GM20431 (cell line): Measurements from ENCODE around the gene PRG2.
"Not testable (repeated sequence)": the region's sequence is repeated elsewhere in the genome, so short reads cannot be mapped to it uniquely, and the experiment has no call there.

ENCODE experiments used
- in situ Hi-C: fragments of 300-500 bp; cut with MseI, MboI; formaldehyde crosslinking; loops from one replicate; pipeline ENCODE4 v1.15.0; 2020; ENCODE audit warnings: low sequenced_read_pairs; ENCODE audit not compliant: unreplicated experiment

The PRG2 gene

DNA sequence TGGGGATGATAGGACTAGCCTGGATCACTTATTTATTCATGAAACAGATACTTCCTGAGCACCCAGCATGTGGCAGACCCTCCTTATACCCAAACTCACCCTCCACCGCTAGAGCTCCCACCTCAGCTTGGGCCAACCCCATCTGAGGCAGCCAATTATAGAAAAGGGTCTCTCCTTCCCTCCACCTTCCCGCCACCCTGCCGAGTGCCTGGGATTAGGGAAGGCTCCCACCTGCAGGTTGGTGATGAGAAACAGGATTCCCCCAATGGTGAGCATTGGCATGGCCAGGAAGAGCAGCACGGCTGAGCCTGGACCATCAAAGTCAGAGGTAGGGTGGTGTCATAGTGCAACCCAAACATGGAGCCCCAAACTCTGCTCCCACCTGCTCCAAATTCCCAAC, 30.6 kb upstream of the PRG2 start:
- in situ Hi-C loops = no loop called here

DNA sequence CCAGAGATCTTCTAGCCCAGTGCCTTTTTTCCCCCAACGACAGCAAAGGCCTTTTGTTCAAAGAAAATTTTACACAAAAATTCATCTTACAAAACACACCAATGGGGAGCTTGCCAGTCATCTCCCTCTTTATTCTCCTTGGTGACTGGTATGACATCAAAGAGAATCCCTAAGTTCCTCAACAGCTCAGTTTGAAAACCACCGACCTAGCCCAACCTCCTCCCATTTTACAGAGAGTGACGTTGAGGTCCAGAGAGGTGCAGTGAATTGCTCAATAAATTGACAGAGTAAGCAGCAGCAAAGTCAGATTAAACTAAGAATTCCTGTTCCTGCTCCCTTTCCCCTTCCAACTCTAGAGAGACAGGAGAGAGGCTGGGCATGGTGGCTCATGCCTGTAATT, 28.7 kb upstream of the PRG2 start:
- in situ Hi-C loops = no loop called here

DNA sequence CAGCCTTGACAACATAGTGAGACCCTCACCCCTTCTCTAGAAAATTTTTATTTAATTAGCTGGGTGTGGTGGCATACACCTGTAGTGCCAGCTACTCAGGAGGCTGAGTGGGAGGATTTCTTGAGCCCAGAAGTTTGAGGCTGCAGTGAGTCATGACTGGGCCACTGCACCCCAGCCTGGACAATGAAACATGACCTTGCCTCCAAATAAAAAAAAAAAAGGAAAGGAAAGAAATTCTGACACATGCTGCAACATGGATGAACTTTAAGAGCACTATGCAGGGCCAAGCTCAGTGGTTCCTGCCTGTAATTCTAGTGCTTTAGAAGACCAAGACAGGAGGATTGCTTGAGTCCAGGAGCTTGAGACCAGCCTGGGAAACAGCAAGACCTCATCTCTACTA, 27.7 kb upstream of the PRG2 start:
- in situ Hi-C loops = no loop called here

DNA sequence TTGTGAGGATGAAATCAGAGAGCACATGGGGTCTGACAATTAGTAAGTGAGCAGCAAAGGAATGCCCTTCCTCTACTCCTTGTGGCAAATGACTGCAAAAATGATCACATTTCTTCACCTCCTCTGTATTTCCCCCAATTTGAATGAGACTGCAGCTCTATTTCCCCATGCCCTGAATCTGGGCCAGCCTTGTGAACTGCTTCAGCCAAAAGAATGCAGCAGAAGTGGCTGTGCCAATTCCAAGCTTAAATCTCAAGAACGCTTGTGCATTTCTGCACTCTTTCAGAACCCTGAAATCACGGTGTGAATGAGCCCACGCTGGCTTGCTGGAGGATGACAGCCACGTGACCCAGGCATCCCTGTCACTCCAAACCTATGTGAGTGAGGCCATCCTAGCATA, 26.6 kb upstream of the PRG2 start:
- in situ Hi-C loops = no loop called here

DNA sequence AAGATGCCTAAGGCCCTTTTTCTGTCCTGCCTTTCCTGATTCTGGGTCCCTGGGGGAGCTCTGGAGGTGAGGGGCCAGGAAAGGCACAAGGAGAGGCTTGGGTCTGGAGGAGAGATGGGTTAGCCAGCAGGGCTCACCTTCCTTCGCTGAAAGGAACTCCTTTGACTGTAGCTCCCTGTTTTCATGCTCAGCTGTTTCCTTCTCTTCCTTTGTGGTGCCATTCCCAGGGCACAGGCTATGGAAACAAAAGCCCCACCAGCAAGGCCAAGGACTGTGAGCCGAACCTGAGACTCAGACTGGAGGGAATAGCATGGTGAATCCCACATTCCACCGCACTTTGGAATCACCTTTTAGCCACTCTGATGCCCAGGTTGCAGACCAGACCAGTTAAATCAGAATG, 26.0 kb upstream of the PRG2 start:
- in situ Hi-C loops = no loop called here

DNA sequence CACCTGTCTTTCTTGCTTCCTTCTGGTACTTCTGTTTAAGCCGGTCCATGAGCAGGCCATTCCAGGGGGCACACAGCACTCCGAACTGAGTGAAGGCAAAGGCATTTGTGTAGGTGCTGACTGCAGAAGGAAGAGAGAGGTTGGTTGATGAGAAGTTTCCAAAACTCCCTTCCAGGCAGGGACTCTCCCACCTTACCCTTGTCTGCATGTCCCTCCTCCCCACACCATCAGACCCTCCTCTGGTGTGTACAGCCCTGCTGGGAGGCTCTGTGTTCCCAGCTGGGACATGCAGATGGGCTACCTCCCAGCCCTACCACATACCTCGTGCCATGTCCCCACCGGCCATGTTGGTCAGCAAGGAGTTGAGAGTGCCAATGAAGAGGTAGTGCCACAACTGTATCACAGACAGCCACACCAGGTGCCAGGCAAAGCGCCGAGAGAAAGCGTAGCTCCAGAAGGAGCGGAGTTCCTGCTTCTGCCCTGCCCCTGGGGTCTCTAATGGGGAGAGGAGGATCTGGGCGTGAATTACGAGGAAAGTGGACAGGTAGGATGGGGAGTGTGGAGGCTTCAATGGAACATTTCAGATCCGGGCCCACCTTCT, 24.3 kb upstream of the PRG2 start:
- in situ Hi-C loops = no loop called here

DNA sequence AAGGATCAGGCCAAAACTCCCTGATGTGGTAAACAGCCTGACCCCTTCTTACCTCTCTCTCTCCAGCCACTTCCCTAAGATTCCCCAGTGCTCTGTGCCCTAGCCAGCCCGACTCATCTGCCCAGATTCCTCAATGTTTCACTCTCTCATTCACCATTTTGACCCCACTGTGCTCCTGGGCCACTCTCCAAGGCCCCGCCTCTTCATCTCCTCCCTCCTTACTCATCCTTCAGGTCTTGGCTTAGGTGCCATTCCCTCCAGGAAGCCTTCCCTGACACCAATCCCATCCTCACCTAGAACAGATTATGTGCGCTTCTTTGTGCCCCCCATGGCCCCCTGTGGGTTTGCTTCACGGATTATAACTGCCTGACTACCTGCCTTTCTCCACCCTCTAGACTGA, 23.2 kb upstream of the PRG2 start:
- in situ Hi-C loops = no loop called here

DNA sequence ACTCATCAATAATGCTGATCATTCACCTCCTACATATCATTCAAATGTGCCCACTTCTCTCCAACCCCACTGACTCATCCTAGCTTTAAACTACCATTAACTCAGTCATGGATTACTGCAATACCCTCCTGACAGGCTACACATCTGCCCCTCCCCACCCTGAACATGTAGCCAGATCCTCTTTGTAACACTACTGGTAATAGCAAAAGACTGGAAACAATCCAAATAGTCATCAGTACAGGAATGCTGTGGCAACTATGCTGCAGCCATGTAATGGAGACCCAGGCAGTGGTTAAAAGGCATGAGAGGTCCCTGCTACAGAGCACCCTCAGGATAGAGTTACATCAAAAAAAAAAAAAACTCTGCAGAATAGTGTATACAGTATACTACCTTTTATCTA, 19.8 kb upstream of the PRG2 start:
- in situ Hi-C loops = no loop called here

DNA sequence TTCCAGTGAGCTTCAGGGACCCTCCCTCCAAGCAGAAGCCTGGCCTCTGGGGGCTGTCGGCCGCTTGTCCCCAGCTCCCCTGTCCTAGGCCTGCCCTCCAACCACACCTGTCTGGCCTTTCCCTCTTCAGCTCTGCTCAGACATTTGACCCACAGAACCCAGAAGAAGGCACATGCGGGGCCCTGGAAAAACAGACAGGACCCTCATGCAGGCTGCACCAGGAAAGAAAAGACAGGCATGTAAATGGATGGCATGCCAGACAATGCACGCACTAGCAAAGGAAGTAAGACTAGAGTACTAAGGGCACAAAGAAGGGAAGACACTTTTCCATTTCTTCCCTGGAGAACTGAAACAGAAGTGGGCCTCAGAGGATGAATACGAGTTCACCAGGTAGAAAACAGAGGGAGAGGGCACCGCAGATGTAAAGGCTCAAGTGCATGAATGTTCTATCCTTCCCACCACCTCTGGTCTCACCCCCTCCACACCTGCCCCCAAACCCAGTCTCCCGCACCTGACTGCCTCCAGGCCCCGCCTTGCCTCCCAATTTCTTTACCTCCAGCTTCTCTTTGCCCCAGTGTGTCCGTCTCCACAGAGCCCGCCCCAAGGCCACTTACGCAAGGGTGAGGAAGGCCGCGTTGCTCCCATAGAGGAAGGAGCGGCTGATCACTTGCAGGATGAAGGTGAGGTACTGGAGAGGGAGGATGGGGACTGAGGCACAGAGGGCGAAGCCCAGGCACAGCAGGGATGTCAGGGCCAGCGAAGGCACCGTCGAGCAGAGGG, 19.1 kb upstream of the PRG2 start:
- in situ Hi-C loops = no loop called here

DNA sequence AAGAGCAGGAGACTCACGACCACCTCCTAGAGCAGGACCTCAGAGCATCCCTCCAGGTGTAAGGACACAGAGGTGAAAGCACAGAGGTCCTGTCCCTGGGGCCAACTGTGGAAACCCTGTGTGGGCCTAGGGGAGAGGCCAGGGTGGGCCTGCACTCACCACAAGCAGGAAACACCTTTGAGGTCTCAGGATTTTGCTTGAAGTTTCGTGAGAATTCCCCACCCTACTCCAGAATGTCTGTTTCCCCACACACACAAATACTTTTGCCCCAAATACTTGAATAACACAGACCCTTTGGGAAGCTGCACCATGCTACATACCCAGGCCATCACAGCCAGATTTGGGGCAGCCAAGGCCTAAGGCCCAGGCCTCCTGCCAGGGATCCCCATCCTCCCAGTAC, 18.3 kb upstream of the PRG2 start:
- in situ Hi-C loops = no loop called here

DNA sequence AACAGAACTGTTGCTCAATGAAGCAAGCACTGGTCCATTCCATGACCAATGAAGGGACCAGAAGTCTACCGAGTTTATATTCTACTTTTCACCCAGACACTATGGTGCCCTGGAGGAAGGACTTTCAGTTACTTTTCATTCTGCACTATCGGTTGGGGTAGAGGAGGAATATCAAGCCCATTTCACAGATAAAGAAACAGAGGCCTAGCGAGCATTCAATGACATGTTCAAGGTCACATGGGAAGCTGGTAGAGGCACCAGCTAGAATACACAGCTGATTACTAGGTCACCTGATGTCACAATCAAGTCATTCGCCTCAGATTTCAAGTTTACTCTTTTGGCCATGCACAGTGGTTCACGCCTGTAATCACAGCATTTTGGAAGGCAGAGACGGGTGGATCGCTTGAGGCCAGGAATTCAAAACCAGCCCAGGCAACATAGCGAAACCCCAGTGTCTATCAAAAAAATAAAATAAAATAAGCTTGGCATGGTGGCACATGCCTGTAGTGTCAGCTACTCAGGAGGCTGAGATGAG, 17.6 kb upstream of the PRG2 start:
- in situ Hi-C loops = no loop called here

DNA sequence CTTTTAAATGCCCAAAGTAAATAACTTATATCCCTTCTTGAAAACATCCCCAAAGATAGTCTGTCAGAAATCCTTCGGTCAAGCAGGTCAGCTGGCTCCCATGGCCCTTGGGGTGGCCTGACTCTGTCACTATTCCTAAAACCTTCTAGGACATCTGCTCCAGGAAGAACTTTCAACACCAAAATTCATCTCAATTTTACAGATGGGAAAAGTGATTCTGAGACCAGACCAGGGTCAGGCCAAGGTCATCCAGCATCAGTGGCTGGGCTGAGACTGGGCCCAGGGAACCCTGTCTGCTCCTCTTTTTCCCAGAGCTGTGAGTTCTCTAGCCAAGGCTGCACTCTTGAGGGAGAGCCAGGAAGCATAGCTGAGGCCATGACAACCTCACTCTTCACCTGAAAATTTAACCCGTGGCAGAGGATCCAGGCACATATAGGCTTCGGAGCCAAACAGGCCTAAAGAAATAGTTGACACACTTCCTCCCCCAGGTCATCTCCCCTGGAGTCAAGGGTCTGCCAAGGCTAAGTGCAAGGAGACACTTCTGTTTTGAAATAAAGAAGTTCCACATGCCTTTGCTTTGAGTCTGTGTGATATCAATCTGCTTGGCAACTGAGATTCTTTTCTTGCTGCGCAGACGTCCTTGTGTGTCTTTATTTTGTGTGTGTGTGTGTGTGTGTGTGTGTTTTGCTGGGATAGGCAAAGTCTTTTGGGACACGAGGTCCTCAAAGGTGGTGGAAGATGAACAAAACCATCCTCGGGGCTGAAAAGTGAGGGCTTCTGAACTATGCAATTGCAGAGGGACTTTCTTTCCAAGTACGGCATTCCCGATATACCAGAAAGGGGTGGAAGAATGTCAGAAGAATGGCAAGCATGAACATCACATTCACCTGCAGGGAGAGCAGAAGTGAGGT, 16.8 kb upstream of the PRG2 start:
- in situ Hi-C loops = no loop called here

DNA sequence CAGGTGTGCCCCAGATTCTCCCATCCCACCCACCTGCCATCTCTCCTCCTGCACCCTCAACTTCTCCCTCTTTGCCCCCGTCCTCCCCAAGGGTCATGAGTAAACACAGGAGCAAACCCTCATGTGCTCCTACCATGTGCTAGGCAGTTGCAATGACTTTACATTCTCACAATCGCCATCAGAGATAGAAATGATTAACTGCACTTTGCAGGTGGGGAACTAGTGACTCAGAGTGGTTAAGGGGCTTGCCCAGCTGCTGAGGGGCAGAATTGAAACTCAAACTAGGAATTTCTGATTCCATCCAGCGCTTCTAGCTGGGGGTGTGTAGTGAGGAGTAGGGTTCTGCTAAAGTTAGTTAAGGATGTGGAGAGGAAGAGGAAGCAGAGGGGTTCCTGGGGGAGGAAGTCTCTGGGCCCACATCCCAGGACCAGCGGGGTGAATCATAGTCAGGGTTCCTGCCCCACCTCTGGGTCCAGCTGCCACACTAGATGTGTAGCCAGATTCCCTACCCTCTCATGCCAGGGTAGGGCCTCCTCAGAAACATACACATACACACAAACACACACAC, 16.0 kb upstream of the PRG2 start:
- in situ Hi-C loops = no loop called here

DNA sequence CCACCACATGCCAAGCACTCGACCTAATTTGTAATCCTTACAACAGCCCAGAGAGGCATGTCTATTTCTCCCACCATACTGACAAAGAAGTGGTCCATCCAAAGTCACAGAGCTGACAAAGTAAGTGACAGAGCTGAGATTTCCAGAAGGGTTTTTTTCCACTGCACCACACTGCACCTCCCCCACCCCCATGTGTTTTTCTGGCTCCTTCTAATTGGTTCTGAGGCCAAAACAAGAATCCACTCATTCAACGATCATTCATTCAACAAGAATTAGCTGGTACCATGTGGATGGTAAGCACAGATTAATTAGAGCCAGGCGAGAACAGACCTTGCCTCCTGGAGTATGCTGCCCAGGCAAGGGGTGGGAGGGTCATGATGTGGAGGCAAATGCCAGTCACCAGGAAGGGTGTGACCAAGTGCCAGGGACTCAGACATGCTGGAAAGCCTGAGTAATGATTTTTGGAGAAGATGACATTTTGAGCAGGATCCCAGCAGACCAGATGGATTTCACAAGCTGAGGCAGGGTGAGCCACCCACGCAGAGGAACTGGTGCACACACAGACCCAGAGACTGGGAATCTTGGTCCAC, 14.9 kb upstream of the PRG2 start:
- in situ Hi-C loops = no loop called here

DNA sequence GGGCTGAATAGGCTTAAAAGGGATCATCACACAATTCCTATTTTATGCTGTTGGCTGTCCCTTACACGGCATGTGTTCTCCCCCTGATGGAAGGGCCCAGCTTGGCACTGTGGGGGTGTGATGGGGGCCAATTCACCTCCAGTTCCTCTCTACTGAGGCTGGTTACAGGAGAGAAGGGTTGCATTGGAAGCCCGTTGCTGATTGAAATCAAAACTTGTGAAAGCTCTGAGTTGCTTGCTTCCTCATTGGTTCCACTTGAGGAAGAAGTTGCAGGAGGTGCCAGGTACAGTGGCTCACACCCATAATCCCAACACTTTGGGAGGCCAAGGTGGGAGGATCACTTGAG, 13.3 kb upstream of the PRG2 start:
- in situ Hi-C loops = no loop called here

DNA sequence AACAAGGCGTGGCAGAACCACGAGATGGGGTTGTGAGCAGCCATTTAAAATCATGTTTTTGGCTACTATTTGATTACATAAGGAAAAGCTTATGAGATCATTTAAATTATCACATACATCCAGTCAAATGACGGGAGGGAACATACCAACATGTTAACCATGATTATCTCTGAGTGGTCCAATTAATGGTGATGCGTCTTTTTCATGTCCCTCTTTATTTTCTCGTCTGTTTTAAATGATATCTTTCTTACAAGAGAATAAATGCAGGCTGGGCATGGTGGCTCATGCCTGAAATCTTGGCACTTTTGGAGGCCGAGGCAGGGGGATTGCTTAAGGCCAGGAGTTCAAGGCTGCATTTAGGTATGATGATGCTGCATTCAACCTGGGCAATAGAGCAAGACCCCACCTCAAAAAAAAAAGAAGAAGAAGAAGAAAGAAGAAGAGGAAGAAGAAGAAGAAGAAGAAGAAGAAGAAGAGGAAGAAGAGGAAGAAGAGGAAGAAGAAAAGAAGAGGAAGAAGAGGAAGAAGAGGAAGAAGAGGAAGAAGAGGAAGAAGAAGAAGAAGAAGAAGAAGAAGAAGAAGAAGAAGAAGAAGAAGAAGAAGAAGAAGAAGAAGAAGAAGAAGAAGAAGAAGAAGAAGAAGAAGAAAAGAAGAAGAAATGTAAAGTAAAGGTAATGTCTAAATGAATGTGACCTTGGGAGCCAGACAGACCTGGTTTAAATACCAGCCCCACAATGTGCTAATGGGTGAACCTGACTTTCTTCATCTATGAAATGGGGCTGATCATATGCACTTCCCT, 12.8 kb upstream of the PRG2 start:
- in situ Hi-C loops = not testable (repeated sequence)

DNA sequence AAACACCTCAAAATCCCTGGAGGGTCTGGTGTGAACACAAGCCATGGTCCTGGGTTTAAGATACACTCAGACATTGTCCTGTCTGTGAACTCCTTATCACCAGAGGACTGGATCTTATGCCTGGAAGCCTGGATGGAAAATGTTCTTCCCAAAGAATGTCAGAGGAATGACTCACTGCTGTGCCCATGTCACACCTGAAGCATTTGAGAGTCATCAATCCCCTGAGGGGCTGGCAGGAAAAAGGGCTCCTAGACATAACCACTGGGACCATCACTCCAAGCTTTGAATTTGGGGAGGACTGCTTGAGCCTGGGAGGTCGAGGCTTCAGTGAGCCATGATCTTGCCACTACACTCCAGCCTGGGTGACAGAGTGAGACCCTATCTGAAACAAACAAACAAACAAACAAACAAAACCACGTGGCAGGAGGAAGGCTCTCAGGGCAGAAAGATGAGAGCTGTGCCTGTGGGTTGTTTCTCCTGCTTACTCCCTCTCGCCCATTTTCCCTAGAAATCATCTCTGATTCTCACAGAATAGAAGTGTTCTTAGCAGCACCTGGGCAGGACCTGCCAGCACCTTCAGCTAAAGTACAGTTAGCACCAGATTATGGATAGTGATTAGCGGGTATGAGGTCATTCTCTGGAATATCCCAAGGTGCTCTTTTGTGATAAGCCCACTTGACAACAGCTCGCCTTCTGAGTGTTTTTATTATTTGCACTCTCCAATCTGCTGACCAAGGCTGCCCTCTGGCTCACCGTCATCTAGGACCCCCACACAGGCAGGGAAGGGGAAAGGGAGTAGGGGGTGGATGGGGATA, 11.9 kb upstream of the PRG2 start:
- in situ Hi-C loops = no loop called here

DNA sequence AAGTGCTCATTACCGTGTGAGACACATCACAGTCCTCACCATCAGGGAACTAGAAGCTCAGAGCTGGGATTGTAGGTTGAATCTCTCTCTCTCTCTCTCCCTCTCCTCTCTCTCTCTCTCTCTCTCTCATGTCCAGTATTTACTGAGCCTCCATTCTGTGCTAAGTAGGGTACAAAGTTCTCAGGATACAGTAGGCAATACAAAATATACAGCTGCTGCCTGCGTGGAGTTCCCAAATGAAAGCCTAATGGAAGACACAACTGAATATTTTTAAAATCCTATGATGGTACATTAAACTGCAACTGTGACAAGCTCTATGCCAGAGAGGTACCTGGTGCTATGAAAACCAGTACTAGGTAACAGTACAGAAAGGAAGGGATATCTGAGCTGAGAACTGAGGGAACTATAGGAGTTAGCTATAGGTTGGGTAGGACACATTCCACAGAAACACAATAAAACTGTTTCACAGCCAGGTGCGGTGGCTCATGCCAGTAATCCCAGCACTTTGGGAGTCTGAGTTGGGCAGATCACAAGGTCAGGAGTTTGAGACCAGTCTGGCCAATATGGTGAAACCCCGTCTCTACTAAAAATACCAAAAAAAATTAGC, 9.6 kb upstream of the PRG2 start:
- in situ Hi-C loops = no loop called here
